Ovary (tissue), 3 donors: ENCODE results near the gene ATP6V1G2.

ENCODE experiments used
- CTCF ChIP-seq, 3 donors: fragments of 450-650 bp in 2 of 3; fragments of 200-600 bp in 1 of 3; IDR thresholded peaks; one replicate each; pipeline versions ENCODE4 v1.5.1 to v1.8.0; 2016 to 2022; ENCODE audit warnings: antibody characterized with exemption in 3 of 3, mild to moderate bottlenecking in 1 of 3
- EP300 ChIP-seq: sonication (generic); formaldehyde crosslinking; IDR thresholded peaks from one replicate; pipeline ENCODE4 v1.6.1; 2017; ENCODE audit warnings: antibody characterized with exemption
- POLR2A ChIP-seq: fragments of 450-650 bp; IDR thresholded peaks from one replicate; pipeline ENCODE4 v1.6.1; 2017; ENCODE audit warnings: antibody characterized with exemption, mild to moderate bottlenecking, moderate library complexity
- donor health status: DM: no; HTN: no; CAD: no.

- TF ChIP-seq CTCF (IDR thresholded peaks at IDR 0.05) (no peak), POLR2A (no peak), EP300 (no peak)
Measured at GRCh38 chr6:31545291-31545690, 1.1 kb downstream of the ATP6V1G2 start.
